ENCODE data around the gene ALDH3B1.

Gene ALDH3B1

GRCh38 chr11:68033708-68034045, 23.6 kb downstream of the ALDH3B1 start:
- no peak for DNase-seq (ENCODE audit: low read depth)
- TF ChIP-seq POLR2A (IDR thresholded peaks at IDR 0.05; ENCODE audit: extremely low read depth, insufficient read length) (no peak), MAX (IDR thresholded peaks at IDR 0.05; ENCODE audit: low read depth, low read length) (no peak), MYC (IDR thresholded peaks at IDR 0.05; ENCODE audit: low read depth, low read length) (no peak), CTCF (IDR thresholded peaks at IDR 0.05; ENCODE audit: low read depth, low read length) (no peak)
- no peak overlapping the region for H3K4me3 ChIP-seq (ENCODE audit: low read depth, low read length)

DNA sequence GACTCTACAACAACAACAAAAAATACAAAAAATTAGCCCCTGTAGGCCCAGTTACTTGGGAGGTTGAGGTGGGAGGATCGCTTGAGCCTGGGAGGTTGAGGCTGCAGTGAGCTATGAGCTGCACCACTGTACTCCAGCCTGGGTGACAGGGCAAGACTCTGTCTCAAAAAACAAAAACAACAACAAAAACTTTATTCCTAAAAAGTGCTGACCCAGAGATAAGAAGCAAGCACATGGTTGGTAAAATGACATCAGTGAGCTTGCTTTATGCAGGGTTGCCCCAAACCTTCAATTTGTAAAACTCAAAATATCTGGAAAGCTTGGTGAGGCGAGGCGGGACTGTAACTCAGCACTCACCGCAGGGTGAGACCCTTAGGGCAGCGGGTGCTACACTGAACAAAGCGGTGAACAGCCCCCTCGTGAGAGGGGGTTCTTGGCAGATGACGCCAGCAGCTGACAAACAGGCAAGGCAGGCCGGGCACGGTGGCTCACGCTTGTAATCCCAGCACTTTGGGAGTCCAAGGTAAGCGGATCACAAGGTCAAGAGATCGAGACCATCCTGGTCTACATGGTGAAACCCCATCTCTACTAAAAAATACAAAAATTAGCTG, 25.2 kb downstream of the ALDH3B1 start:
- no peak for DNase-seq (ENCODE audit: low read depth)
- no peak overlapping the region for H3K4me3 ChIP-seq (ENCODE audit: low read depth, low read length)
- TF ChIP-seq MAX (IDR thresholded peaks at IDR 0.05; ENCODE audit: low read depth, low read length) (peak; percentile 32; the same call in 1 of the 2 replicates), MYC (IDR thresholded peaks at IDR 0.05; ENCODE audit: low read depth, low read length) (no peak), POLR2A (IDR thresholded peaks at IDR 0.05; ENCODE audit: extremely low read depth, insufficient read length) (no peak), CTCF (IDR thresholded peaks at IDR 0.05; ENCODE audit: low read depth, low read length) (no peak)

- peak; percentile 92 for DNase-seq (ENCODE audit: low read depth)
- peak overlapping the region; percentile 21 for H3K4me3 ChIP-seq (ENCODE audit: low read depth, low read length)
- no peak for TF ChIP-seq CTCF (IDR thresholded peaks at IDR 0.05; ENCODE audit: low read depth, low read length)
- TF ChIP-seq MYC (IDR thresholded peaks at IDR 0.05; ENCODE audit: low read depth, low read length), result peak; percentile 64
These were observed 26.1 kb downstream of the ALDH3B1 start for GRCh38 chr11:68036141-68036716.

GRCh38 chr11:68036717-68037239, 26.7 kb downstream of the ALDH3B1 start:
- H3K4me3 ChIP-seq (ENCODE audit: low read depth, low read length), result peak overlapping the region; percentile 21
- TF ChIP-seq MYC (IDR thresholded peaks at IDR 0.05; ENCODE audit: low read depth, low read length) (peak; percentile 64), MAX (IDR thresholded peaks at IDR 0.05; ENCODE audit: low read depth, low read length) (peak; percentile 74), POLR2A (IDR thresholded peaks at IDR 0.05; ENCODE audit: extremely low read depth, insufficient read length) (no peak)

GRCh38 chr11:68037411-68038225, 27.5 kb downstream of the ALDH3B1 start:
- no peak overlapping the region for H3K4me3 ChIP-seq (ENCODE audit: low read depth, low read length)
- TF ChIP-seq CTCF (IDR thresholded peaks at IDR 0.05; ENCODE audit: low read depth, low read length) (no peak), POLR2A (IDR thresholded peaks at IDR 0.05; ENCODE audit: extremely low read depth, insufficient read length) (no peak), MYC (IDR thresholded peaks at IDR 0.05; ENCODE audit: low read depth, low read length) (no peak), MAX (IDR thresholded peaks at IDR 0.05; ENCODE audit: low read depth, low read length) (no peak)
- DNase-seq (ENCODE audit: low read depth), result no peak

More at GRCh38 chr11:68036717-68037239, 26.7 kb downstream of the ALDH3B1 start:
- DNase-seq (ENCODE audit: low read depth), result peak; percentile 89

DNA sequence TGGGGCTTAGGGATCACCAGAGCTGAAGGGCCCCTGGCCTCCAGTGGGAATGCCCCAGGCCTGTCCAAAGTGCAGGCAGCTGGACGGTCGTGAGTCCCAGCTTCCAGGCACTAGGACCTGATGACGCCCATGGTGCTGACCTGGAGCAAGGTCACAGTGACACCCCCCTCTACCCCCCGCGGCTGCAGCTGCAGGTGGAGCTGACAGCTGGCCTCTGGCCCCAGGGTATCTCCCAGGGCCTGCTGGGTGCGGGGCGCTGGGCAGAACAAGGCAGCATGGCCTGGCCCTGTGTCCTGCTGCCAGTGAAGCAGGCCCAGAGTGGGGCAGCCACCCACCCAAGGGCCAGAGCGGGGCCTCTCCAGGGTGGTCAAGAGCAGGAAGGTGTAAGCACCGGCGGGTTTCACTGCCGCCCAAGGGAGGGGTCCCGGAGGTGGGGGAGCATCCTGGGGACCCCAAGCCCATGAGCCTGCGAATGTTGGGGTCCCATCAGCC, 28.1 kb downstream of the ALDH3B1 start:
- no peak for DNase-seq (ENCODE audit: low read depth)
- TF ChIP-seq CTCF (IDR thresholded peaks at IDR 0.05; ENCODE audit: low read depth, low read length) (no peak), MAX (IDR thresholded peaks at IDR 0.05; ENCODE audit: low read depth, low read length) (no peak), MYC (IDR thresholded peaks at IDR 0.05; ENCODE audit: low read depth, low read length) (no peak), POLR2A (IDR thresholded peaks at IDR 0.05; ENCODE audit: extremely low read depth, insufficient read length) (no peak)
- H3K4me3 ChIP-seq (ENCODE audit: low read depth, low read length), result peak overlapping the region; percentile 89
